Neuron (in vitro differentiated cells): Measurements from ENCODE around the gene SFTPA2.
"Not testable (repeated sequence)": the region's sequence is repeated elsewhere in the genome, so short reads cannot be mapped to it uniquely, and the experiment has no call there.

Experiments
- H2AFZ ChIP-seq: one replicate; pipeline ENCODE4 v1.6.1; 2013; ENCODE audit warnings: low read depth, mild to moderate bottlenecking, inconsistent platforms, low read length, moderate library complexity
- H3K27me3 ChIP-seq: one replicate; pipeline ENCODE4 v1.6.1; 2013; ENCODE audit warnings: low read length; ENCODE audit not compliant: insufficient read depth
- H3K36me3 ChIP-seq: one replicate; pipeline ENCODE4 v1.6.1; 2013; ENCODE audit warnings: low read length; ENCODE audit not compliant: insufficient read depth
- H3K4me1 ChIP-seq: one replicate; pipeline ENCODE4 v1.6.1; 2013; ENCODE audit warnings: low read length; ENCODE audit not compliant: insufficient read depth
- H3K4me3 ChIP-seq: 2 replicates; pipeline ENCODE4 v1.5.1; 2013; ENCODE audit warnings: mild to moderate bottlenecking, low read length, moderate library complexity
- H3K9me3 ChIP-seq: one replicate; pipeline ENCODE4 v1.6.1; 2013; ENCODE audit warnings: low read length

Gene SFTPA2

GRCh38 chr10:79583488-79584024 is 23.3 kb upstream of the SFTPA2 start:
- H2AFZ ChIP-seq: no peak overlapping the region
- H3K9me3 ChIP-seq: no peaks in the 10 kb centered on the region
- H3K4me3 ChIP-seq: no peak overlapping the region
- no peaks in the 10 kb centered on the region for H3K36me3 ChIP-seq
- no peaks in the 10 kb centered on the region for H3K4me1 ChIP-seq
- H3K27me3 ChIP-seq: no peaks in the 10 kb centered on the region

GRCh38 chr10:79582954-79583353 is 22.7 kb upstream of the SFTPA2 start:
- not testable (repeated sequence) for H3K4me3 ChIP-seq

GRCh38 chr10:79582096-79582495 is 21.9 kb upstream of the SFTPA2 start:
- H3K4me1 ChIP-seq: no peaks in the 10 kb centered on the region
- no peak overlapping the region for H3K4me3 ChIP-seq
- H3K9me3 ChIP-seq: no peaks in the 10 kb centered on the region
- no peaks in the 10 kb centered on the region for H3K27me3 ChIP-seq
- no peak overlapping the region for H2AFZ ChIP-seq
- H3K36me3 ChIP-seq: no peaks in the 10 kb centered on the region

More at GRCh38 chr10:79582954-79583353, 22.7 kb upstream of the SFTPA2 start:
- not testable (repeated sequence) for H3K36me3 ChIP-seq, H2AFZ ChIP-seq, H3K9me3 ChIP-seq, H3K27me3 ChIP-seq, H3K4me1 ChIP-seq

- H2AFZ ChIP-seq: no peak overlapping the region
- no peaks in the 10 kb centered on the region for H3K9me3 ChIP-seq
- H3K4me1 ChIP-seq: no peaks in the 10 kb centered on the region
- H3K27me3 ChIP-seq: no peaks in the 10 kb centered on the region
- H3K4me3 ChIP-seq: no peak overlapping the region
- no peaks in the 10 kb centered on the region for H3K36me3 ChIP-seq
Observed at GRCh38 chr10:79581044-79581443, 20.8 kb upstream of the SFTPA2 start.

GRCh38 chr10:79579361-79579760 is 19.2 kb upstream of the SFTPA2 start:
- Histone ChIP-seq H3K36me3 (no peaks in the 10 kb centered on the region), H2AFZ (no peak overlapping the region), H3K27me3 (no peaks in the 10 kb centered on the region), H3K4me3 (no peak overlapping the region), H3K9me3 (no peaks in the 10 kb centered on the region), H3K4me1 (no peaks in the 10 kb centered on the region)

- H3K27me3 ChIP-seq, H3K4me3 ChIP-seq, H3K4me1 ChIP-seq, H3K36me3 ChIP-seq, H2AFZ ChIP-seq, H3K9me3 ChIP-seq: not testable (repeated sequence)
Observed at GRCh38 chr10:79570624-79571023, 10.4 kb upstream of the SFTPA2 start.

GRCh38 chr10:79563426-79563825 is 3.2 kb upstream of the SFTPA2 start:
- Histone ChIP-seq H3K4me3 (no peak overlapping the region), H2AFZ (no peak overlapping the region), H3K36me3 (no peaks in the 10 kb centered on the region), H3K4me1 (no peaks in the 10 kb centered on the region), H3K27me3 (no peaks in the 10 kb centered on the region), H3K9me3 (no peaks in the 10 kb centered on the region)

- Histone ChIP-seq H3K9me3 (no peaks in the 10 kb centered on the region), H3K36me3 (no peaks in the 10 kb centered on the region), H3K27me3 (no peaks in the 10 kb centered on the region), H3K4me3 (no peak overlapping the region), H3K4me1 (no peaks in the 10 kb centered on the region), H2AFZ (no peak overlapping the region)
Observed at GRCh38 chr10:79562135-79562756, 2.0 kb upstream of the SFTPA2 start.

GRCh38 chr10:79561257-79561656 is 1.1 kb upstream of the SFTPA2 start:
- H3K4me3 ChIP-seq: no peak overlapping the region
- H3K27me3 ChIP-seq: no peaks in the 10 kb centered on the region
- H3K4me1 ChIP-seq: no peaks in the 10 kb centered on the region

GRCh38 chr10:79559726-79560125 is 481 bp downstream of the SFTPA2 start:
- H3K4me3 ChIP-seq: no peak overlapping the region
- no peaks in the 10 kb centered on the region for H3K4me1 ChIP-seq
- H3K36me3 ChIP-seq: no peaks in the 10 kb centered on the region
- H3K27me3 ChIP-seq: no peaks in the 10 kb centered on the region
- no peaks in the 10 kb centered on the region for H3K9me3 ChIP-seq
- H2AFZ ChIP-seq: no peak overlapping the region

More at GRCh38 chr10:79561257-79561656, 1.1 kb upstream of the SFTPA2 start:
- no peak overlapping the region for H2AFZ ChIP-seq
- no peaks in the 10 kb centered on the region for H3K36me3 ChIP-seq
- H3K9me3 ChIP-seq: no peaks in the 10 kb centered on the region

- not testable (repeated sequence) for H3K4me3 ChIP-seq, H3K27me3 ChIP-seq, H3K4me1 ChIP-seq, H3K9me3 ChIP-seq, H3K36me3 ChIP-seq, H2AFZ ChIP-seq
Observed at GRCh38 chr10:79556961-79557360, 3.2 kb downstream of the SFTPA2 start.

- Histone ChIP-seq H2AFZ (no peak overlapping the region), H3K9me3 (no peaks in the 10 kb centered on the region), H3K4me3 (no peak overlapping the region)
Observed at GRCh38 chr10:79555354-79556309, 4.6 kb downstream of the SFTPA2 start.

GRCh38 chr10:79552143-79552542 is 8.1 kb downstream of the SFTPA2 start:
- Histone ChIP-seq H3K4me1 (peaks cover 4% of the 10 kb centered on the region), H2AFZ (no peak overlapping the region), H3K4me3 (no peak overlapping the region), H3K9me3 (no peaks in the 10 kb centered on the region), H3K27me3 (no peaks in the 10 kb centered on the region), H3K36me3 (no peaks in the 10 kb centered on the region)

More at GRCh38 chr10:79555354-79556309, 4.6 kb downstream of the SFTPA2 start:
- H3K4me1 ChIP-seq: peaks cover 4% of the 10 kb centered on the region
- H3K36me3 ChIP-seq: no peaks in the 10 kb centered on the region
- H3K27me3 ChIP-seq: no peaks in the 10 kb centered on the region
